NCI-H2171 treated with DMSO at 0.1 percent for 48 hours (cell line): ENCODE results near the gene KLHL3.
"Not testable (repeated sequence)": the region's sequence is repeated elsewhere in the genome, so short reads cannot be mapped to it uniquely, and the experiment has no call there.

Experiments
- DNase-seq: peaks from one replicate; lab custom pipeline; 2025; lab: John Stamatoyannopoulos, UW

The KLHL3 gene, protein sequence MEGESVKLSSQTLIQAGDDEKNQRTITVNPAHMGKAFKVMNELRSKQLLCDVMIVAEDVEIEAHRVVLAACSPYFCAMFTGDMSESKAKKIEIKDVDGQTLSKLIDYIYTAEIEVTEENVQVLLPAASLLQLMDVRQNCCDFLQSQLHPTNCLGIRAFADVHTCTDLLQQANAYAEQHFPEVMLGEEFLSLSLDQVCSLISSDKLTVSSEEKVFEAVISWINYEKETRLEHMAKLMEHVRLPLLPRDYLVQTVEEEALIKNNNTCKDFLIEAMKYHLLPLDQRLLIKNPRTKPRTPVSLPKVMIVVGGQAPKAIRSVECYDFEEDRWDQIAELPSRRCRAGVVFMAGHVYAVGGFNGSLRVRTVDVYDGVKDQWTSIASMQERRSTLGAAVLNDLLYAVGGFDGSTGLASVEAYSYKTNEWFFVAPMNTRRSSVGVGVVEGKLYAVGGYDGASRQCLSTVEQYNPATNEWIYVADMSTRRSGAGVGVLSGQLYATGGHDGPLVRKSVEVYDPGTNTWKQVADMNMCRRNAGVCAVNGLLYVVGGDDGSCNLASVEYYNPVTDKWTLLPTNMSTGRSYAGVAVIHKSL

DNA sequence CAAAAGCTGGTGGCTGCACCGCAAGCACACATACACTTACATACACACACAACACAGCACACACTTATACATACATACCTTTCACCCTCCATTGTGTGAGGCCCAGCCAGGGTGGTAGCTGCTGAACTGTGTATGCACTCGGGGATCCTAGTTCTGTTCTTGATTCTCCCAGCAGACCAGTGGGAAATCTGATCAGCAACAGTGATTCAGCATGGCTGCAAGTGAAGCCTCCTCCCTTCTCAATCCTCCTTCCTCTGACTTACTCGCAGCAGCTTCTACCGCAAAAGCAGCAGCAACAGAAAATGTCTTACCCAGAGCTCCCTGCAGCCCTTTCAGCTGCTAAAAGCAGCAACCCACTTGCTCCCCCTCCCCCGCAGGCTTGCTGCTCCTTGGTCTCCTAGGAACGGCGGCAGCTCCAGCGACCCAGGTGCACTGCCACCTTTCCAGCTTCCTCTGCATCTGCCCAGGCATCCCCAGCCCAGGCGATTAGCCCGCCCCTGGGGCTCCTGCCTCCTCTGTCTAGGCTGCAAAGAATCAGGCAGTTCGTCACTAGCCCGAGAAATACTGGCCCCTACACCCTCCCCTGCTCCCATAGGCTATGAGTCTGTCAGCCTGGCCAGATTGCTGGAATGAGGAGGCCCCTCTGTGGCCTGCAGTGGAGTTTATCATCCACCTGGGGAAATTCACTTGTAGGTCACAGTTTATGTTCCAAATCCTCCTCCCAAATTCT, at the start of gene KLHL3:
KLHL3 (minus strand) TSS at position 535 of the 730 bp plus-strand sequence; CDS start at position 92, 443 bp downstream.
- peak; percentile 79 for DNase-seq

DNA sequence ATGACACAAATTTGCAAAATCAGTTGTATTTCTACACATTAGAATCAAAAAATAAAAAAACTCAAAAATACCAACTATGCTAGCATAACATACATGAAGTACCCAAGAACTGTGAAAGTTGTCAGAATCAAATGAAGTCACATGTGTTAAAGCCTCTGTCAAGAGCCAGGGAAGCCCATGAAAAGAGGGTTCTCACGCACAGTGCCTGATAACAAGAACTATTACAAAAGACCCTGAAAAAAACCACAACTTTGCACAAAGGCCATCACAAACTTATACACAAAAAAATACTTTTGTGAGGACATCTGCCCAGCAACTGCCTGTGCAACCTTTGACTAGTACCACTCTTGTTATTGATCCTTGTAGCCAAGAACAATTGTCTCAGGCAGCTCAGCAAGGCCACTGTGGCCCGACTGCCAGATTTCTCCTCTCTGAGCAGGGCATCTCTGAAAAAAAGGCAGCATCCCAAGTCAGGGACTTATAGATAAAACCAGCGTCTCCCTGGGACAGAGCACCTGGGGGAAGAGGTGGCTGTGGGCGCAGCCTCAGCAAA, 47.2 kb upstream of the KLHL3 start:
- no peak for DNase-seq

DNA sequence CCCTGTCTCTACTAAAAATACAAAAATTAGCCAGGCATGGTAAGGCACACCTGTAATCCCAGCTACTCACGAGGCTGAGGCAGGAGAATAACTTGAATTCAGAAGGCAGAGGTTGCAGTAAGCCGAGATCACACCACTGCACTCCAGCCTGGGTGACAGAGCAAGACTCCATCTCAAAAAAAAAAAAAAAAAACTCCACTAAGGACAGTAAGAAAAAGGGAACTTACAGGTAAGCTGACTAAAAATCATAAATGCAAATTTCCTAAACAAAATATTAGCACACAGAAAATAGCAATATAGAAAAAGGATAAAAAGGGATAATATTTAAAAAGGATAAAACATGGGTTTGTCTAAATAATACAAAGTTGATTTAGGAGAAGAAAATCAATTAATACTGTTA, 46.2 kb upstream of the KLHL3 start:
- no peak for DNase-seq

DNA sequence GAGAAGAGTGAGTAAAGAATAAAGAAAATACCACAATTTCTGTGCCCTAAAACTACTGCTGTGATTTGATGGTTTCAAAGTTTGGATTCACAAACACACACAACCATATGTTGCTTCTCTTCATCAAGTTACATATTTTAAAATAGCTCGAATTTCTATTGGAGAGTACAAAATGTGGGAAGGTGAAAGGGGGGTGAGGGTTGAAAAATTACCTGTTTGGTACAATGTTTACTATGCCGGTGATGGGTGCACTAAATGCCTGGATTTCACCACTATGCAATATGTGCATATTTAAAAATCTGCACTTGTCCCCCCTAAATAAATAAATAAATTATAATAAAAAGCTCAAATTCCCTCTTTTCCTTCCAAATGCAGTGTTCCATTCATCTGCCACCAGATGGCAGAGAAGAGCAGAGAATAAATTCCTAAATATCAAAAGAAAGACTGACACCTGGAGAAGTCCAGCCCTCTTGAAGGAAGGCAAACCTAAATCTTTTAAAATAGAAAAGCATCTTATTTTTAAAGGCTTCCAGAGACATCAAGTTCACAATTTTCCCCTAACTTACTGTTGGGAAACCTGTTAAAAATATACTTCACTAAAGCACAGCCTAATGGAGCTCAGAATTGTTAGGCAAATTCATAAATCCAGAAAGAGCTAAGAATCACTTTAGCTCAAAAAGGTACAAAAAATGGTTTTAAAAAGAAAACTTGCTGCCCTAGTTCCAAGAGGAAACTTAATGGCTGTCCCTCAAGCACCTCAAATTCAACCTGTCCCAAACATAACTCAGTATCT, 43.1 kb upstream of the KLHL3 start:
- peak; percentile 30 for DNase-seq

DNA sequence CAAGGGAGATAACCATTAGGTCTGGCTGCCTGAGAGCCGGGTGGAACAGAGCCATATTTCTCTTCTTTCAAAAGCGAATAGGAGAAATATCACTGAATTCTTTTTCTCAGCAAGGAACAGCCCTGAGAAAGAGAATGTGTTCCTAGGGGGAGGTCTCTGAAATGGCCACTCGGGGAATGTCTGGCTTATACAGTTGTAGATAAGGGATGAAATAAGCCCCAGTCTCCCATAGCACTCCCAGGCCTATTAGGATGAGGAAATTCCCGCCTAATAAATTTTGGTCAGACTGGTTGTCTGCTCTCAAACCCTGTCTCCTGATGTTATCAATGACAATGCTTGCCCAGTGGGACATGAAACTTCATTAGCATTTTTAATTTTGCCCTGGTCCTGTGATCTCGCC, 32.0 kb upstream of the KLHL3 start:
- not testable (repeated sequence) for DNase-seq

DNA sequence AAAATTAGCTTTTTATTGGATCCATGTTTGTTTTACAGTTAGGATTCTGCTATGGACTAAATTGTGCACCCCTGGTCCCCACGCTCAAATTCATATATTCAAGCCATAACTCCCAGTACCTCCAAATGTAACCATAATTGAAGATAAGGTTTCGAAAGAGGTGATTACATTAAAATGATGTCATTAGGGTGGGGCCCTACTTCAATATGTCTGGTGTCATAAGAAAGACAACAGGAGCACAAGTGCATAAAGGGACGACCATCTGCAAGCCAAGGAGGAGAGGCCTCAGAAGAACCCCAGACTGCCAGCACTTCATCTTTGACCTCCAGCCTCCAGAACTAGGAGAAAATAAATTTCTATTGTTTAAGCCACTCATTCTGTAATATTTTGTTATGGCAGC, 25.7 kb upstream of the KLHL3 start:
- no peak for DNase-seq

DNA sequence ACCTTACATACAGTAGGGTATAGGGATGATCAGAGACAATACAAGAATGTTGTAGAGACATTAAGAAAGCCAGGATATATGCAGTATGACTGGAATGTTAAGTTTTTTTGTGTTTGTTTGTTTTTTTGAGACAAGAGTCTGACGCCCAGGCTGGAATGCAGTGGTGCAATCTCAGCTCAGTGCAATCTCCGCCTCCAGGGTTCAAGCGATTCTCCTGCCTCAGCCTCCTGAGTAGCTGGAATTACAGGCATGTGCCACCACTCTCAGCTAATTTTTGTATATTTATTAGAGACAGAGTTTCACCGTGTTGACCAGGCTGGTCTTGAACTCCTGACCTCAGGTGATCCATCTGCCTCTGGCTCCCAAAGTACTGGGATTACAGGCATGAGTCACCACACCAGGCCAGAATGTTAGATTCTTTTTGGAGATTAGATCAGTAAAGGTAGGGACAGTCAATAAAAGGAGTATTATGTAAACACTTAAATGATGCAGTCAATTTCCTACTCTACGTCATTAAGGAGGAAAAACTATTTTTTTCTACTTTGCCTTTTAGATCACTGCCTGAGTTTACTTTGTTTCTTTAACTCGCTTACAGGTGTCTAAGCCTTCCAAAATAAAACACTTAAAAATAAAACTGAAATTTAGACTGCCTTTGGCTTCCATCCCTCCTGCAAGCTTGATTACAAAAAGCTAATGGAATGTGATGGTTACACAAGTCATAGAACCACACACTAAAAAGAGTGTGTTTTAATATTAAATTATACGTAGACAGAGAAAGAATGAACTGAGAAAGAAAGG, 25.0 kb upstream of the KLHL3 start:
- DNase-seq = no peak

DNA sequence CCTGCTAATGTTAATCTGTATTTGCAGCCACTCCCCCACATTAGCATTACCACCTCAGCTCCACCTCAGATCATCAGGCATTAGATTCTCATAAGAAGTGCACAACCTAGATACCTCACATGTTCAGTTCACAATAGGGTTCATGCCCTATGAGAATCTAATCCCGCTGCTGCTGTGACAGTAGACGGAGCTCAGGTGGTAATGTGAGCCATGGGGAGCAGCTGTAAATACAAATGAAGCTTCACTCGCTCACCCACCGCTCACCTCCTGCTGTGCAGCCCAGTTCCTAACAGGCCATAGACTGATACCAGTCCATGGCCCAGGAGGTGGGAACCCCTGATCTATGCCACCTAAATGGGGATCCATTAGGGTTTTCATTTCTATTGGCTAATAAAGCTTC, 24.4 kb upstream of the KLHL3 start:
- no peak for DNase-seq

DNA sequence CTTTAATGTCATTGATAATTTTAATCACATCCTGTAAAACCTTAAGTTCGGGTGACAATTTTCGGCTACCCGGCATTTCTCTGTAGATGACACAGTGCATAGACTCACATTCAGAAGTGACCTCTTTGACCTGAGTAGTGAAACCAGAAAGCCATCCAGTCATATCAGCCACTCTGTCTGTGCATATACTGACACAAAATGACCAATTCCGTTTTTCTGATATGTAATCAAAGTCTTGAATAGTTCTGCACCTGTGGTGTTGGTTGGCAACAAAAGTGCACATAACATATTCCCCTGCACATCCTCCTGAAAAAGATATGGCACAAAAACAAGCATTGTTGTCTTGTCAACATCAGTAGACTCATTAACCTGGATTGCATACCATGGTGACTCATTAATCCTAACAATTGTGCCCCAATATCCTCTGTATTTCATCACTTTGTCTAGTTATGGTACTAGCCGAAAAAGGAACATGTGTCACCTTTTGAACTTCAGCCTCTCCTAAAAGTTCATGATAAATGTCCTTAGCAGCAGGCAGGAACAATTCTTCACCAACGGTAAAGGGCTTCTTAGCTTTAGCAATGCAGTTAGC, 22.9 kb upstream of the KLHL3 start:
- DNase-seq = no peak

DNA sequence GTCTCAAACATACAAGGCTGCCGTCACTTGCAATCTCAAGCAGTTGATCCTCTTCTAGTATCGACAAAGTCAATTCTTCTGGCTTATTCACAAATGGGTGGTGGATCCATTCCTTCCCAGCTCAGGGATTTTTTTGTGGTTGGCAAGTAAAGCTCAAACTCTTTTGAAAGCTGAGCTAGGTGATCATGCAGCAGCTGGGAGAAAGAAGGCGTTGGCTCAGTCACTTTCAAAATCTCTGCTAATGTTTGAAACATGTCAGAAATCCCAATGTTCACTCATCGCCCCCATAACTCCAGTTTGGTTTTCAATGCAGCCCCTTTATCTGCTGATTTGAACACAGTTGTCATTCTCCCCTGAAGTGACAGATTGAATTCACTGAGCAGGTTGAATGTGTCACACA, 22.2 kb upstream of the KLHL3 start:
- no peak for DNase-seq

DNA sequence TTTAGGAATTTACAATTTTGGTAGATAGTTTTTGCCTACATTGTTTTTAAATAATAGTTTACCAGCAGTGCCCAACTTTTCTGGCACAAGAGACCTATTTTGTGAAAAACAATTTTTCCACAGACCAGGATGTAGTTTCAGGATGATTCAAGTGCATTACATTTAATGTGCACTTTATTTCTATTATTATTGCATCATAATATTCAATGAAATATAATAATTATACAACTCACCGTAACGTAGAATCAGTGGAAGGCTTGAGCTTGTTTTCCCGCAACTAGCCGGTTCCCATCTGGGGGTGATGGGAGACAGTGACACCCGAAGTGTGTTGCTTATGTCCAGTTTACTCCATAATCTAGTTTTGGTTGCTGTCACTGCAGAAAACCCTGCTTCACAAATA, 21.7 kb upstream of the KLHL3 start:
- no peak for DNase-seq

DNA sequence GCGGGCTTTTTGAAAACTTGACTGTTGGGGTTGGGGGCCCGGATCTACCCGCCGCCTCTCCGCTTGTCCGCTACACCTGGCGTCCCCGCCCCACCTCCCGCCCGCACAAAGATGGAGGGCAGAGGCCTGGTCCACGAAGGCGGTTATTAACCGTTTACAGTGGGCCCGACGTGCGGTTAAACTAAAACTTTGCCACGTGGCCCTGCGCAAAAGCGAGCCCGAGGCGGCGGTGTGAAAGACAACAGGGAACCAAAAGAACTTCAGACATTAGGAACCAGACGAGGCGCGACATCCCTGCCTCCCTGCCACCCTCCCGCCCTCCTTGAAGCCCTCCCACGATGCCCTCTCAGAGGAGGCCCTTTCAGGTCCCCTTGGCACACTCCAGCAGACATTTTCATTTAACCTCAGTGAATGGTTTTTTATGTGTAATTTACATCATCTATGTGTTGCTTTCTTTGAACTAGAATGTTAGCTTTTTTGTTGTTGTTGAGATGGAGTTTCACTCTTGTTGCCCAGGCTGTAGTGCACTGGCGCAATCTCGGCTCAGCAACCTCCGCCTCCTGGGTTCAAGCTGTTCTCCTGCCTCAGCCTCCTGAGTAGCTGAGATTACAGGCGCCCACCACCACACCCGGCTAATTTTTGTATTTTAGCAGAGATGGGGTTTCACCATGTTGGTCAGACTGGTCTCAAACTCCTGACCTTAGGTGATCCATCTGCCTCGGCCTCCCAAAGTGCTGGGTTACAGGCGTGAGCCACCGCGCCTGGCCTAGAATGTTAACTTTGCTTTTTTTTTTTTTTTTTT, 19.3 kb upstream of the KLHL3 start:
- peak; percentile 68 for DNase-seq

DNA sequence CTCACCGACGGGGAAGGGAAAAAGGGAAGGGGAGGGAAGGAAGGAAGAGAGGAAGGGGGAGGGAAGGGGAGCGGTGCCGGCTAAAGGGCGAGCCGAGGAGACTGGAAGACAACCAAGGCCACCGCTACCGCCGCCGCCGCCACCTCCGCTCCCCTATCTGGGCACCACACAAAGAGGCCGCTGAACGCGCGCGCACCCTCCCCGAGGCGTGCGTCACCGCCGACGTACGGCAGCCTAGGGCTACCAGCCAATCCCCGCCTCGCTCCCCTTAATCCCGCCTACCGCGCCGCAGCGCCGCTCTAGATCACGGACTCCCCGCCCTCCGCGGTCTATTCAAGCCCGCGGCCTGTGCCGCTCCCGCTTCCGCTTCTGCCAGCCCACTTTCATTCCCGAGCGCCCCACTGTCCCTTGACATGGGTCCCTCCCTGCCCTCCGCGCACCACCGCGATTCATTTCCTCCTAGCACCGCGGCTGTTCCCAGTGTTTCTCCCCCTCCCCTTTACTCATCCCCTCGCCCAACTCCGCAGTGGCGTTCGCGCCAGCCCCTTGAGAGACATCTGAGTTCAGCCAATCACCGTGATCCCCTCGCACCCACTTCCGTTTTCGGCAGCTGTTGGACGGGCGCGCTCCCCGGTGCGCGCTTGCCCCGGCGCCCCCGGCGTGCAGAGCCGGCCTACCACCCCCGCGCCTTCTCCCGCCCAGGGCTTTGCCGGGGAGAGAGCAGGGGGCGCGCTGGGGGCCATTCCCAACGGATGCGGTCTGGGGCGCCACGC, 18.5 kb upstream of the KLHL3 start, which contains the start of gene HNRNPA0:
HNRNPA0 (minus strand) TSS at position 176 of the 773 bp plus-strand sequence. CDS start 297 bp downstream, outside the sequence.
- peak; percentile 93 for DNase-seq

DNA sequence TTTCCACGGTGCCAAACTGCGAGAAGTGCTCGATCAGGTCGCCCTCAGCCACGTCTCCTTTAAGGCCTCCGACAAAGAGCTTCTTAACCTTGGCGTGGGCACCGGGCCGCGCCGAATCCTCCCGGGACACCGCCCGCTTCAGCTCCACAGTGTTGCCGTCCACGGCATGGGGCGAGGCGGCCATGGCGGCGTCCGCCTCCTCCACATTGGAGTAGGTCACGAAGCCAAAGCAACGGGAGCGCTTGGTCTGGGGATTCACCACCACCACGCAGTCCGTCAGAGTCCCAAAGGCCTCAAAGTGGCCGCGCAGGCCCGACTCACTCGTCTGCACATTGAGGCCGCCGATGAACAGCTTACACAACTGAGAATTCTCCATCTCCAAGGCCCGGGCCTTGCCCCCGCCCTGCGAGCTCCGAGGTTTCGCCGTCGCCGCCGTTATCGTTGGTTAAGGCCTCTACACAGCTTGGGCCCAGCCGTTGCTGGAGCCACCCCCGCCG, 17.9 kb upstream of the KLHL3 start:
- DNase-seq = no peak

DNA sequence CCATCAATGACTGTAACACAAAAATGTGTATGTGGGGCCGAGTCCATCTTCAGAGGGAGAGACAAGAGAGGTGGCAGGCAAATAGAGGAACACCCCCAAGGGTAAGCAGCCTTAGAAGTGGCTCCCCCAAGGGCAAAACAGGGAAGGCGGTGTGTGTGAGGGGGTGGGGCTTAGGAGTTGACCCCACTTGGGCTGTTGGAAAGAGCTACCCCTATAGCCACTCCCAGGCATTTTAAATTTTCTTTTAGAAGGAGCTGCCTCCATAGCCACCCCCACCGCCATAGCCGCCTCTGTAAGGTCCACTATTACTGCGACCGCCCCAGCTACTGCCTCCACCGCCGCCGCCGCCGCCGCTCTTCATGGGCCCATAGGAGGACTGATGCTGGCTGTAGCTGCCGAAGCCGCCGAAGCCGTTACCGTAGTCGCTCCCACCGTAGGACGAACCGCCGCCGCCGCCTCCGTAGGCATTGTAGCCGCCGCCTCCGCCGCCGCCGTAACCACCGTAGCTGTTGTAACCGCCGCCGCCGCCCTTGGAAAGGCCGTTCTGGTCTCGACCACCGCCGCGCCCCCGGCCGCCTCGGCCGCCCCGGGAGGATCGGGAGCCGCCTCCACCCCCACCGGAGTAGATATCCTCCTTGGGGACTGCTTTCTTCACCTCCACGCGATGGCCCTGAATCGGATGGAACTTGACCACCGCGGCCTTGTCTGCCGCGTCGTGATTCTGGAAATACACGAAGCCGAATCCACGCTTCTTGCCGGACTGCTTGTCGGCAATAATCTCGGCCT, 17.2 kb upstream of the KLHL3 start:
- peak; percentile 5 for DNase-seq

DNA sequence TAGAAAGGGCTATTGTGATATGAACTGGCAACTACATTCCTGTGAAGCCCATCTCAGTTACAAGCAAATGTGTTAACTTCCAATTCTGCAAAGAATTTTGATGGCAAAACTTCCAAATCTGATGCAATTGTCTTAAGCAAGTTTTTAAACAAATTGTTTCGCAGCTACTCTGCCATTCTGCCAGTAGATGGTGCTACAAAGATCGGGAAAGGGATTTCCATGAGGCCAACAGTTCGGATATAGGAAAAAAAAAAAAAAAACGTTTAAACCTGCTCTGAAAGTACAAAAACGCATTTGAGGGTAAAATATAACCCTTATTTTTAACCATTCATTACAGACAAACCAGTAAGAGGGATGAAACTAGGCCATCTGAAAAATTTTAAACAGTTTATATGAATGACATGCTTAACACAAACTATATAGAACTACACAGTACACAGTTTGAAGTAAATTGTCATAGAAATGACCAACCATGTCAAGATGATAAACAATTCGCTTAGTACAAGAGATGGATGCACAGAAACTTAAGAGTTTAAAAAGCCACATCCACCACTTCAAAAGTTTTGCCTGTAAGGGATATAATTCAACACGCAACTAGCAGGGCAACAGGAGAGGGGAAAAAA, 16.1 kb upstream of the KLHL3 start:
- peak; percentile 65 for DNase-seq

DNA sequence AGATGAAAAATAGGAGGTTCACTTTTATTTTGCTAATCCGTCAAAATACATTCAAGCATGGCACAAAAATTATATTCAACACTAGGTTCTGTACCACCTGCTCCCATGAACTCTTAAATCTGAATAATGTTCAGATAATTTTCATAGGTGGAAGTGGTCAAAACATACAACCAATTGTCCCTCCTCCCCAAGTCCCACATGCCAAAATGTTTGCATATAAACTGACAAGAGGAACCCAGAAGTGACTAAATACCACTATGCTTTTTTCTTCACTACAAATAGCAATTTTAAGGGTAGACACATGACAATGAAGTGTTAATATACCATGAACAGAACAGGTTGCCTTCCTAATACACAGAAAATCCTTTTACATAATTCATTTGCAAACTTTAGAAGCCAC, 14.5 kb upstream of the KLHL3 start:
- no peak for DNase-seq
